Activated CD4-positive, alpha-beta T cell treated with anti-CD3 and anti-CD28 coated beads for 4 hours (primary cell): ENCODE measurements around the gene RPS26.
"Not testable (repeated sequence)": the region's sequence is repeated elsewhere in the genome, so short reads cannot be mapped to it uniquely, and the experiment has no call there.

Experiments used
- DNase-seq, 2 donors: peaks; one replicate each; pipeline ENCODE4 v3.0.0-alpha.2; 2020

RPS26 gene

DNA sequence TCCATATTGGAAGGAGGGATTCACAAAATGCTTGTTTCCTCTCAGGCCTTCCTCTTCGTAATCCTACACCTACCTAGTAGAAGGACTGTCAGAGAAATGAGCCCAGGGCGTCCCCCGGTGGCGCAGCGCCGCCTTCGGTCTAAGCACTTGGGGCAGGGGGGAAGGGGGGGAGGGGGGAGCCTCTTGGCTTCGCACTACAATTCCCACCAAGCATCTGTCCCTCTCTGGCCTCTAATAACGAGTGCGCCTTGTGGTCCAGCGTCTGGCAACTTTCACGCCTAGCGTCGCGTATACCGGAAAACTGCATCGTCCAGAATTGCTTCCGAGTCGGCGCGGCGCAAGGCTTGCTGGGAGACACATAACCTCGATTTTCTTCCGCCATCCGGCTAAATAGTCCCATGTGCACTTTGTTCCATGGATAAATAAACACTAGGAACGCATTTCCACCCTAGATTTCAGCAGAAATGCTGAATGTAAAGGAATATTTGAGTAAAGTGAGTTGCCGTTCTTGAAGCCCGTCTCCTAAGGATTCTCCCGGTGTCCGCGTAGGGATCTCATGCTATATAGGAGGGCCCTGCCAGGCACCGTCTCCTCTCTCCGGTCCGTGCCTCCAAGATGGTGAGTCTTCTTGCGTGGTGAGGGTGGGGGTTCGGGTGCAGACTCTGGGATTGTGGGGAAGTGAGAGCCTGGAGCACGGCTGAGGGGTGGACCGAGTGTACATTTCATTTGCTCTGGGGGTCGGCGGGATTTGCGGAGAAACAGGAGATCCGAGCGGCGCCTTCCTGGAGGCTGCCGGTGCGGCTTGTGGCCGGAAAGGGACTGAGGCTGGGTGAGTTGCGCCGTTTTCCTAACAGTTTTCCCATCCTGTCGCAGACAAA, at the start of gene RPS26:
RPS26 (plus strand) TSS at position 367 of the 878 bp plus-strand sequence; CDS start at position 616, 249 bp downstream.
- peak; percentile 89 to 90 for DNase-seq

DNA sequence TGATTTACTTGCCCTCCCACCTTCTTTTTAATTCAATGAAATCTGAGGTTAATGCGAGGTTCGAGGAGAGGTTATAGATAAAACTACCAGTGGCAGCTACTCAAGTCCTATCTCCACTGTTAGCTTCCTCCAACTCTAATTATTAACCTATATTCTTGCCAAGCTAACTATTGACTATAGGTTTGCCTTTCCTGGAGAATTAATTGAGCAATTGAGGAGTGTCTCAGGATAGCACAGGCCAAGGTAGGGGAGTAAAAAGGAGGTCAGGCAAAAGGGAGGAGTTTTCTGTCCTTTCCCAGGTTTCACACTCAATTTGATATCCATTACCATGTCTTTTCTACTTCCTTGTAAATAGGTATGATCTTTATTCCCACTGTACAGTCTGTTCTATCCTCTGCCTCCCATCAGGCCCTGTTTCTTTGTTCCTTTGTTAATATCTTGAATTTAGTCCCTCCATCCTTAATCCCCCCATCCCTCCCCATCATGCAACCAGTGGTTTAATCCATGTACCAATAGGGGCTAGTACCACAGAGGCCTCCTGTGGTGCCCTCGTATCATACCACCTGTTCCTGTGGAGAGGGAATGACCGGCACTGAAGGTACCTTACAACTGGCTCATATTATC, 48.4 kb upstream of the RPS26 start:
- no peak for DNase-seq

DNA sequence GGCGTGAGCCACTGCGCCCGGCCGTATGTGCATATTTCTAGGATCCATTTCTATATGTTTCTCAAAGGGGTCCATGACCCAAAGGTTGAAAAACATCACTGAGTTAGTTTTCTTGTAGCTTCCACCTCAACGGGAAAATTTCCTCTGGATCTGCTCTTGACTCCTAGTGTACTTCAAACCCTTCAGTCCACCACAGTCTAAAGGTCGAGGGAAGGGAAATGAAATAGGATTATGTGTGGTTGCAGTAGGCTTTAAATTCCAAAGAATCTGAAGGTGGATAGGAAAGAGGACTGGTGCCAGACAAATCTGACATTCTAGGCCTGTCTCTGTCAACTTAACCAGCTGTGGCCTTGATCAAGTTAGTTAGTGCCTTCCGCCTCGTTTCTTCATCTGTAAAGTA, 46.4 kb upstream of the RPS26 start:
- no peak for DNase-seq

DNA sequence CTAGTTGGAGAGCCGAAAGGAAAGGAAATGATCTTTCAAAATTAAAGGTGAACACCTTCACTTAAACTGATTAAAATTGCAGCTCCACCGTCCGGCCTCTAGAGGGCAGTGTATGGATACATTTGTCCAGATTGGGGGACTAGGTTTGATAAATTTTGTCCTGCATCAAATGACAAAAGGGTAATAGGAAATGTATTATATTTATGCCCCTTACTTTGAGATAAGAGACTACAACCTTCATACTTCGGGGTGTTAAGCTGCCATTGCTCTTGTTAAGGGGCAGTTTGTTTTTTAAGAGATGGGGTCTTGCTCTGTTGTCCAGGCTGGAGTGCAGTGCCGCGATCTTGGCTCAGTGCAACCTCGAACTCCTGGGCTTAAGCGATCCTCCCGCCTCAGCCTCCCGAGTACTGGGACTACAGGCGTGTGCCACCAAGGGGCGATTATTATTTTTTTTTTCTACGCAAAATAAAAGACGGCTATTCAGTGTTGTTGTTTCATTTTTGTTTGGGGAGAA, 45.5 kb upstream of the RPS26 start:
- DNase-seq = peak; percentile 62 to 73

DNA sequence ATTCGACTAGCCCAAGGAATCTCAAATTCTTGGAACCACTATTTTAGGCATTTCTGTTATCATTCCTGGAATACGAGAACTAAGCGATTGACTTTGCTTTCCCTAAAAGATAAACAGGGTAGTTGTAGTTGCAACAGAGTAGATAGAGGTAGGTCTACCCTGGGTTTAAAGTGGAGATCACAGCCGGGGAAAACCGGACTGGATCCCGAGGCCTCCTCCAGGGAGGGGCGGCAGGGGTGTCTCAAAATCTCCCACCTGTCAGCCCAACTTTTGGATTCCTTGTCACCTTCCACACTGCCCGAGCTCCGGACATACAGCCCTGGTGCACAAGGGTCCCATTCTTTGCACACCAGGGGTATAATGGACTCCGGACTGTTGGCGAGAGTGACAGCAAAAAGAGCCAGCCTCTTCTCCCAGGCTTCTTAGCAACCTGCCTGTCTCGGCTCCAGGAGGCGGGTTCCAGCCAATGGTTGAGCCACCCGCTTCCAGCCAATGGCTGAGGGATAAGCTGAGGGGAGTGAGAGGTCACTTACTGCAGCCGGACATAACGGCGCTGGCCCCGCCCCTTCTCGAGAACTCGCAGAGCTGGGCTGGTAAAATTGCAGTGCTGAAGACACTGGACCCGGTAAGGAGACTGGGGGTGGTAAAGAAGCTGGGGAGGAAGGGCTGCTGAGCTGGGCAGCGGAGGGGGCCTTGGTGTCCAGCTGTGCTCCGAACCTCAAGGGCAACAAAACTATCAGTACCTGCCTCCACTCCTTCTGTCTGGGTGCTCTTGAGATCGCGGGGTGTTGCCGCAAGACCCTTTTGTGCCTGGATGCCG, 44.8 kb upstream of the RPS26 start, which contains the start of gene SUOX:
SUOX (plus strand) TSS at position 562 of the 820 bp plus-strand sequence. CDS start 4,946 bp downstream, outside the sequence.
- DNase-seq = no peak

DNA sequence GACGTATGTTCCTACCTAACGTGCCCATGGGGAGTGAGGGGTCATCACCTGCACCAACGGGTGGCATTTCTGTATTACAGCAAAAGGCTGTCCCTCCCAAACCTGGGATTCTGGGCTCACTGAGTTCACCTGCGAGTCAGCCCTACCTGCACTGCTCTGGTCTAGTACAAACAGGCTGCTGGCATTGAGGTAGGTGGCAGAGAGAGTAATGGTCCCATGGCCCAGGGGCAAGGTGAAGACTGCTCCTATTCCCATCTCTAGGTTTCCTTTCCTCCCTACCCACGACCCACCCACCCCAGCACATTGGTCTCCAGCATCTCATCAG, 44.2 kb upstream of the RPS26 start:
- no peak for DNase-seq

DNA sequence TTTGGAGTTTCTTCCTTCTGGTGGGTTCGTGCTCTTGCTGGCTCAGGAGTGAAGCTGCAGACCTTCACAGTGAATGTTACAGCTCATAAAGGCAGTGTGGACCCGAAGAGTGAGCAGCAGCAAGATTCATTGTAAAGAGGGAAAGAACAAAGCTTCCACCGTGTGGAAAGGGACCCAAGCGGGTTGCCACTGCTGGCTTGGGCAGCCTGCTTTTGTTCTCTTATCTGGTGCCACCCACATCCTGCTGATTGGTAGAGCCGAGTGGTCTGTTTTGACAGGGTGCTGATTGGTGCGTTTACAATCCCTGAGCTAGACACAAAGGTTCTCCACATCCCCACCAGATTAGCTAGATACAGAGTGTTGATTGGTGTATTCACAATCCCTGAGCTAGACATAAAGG, 42.2 kb upstream of the RPS26 start:
- not testable (repeated sequence) for DNase-seq

DNA sequence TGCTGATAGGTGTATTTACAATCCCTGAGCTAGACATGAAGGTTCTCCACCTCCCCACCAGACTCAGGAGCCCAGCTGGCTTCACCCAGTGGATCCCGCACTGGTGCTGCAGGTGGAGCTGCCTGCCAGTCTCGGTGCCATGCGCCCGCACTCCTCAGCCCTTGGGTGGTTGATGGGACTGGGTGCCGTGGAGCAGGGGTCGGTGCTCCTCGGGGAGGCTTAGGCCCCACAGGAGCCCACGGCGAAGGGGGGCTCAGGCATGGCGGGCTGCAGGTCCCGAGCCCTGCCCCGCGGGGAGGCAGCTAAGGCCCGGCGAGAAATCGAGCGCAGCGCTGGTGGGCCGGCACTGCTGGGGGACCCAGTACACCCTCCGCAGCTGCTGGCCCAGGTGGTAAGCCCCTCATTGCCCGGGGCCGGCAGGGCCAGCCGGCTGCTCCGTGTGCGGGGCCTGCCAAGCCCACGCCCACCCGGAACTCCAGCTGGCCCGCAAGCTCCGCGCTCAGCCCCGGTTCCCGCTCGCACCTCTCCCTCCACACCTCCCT, 41.6 kb upstream of the RPS26 start:
- not testable (repeated sequence) for DNase-seq

DNA sequence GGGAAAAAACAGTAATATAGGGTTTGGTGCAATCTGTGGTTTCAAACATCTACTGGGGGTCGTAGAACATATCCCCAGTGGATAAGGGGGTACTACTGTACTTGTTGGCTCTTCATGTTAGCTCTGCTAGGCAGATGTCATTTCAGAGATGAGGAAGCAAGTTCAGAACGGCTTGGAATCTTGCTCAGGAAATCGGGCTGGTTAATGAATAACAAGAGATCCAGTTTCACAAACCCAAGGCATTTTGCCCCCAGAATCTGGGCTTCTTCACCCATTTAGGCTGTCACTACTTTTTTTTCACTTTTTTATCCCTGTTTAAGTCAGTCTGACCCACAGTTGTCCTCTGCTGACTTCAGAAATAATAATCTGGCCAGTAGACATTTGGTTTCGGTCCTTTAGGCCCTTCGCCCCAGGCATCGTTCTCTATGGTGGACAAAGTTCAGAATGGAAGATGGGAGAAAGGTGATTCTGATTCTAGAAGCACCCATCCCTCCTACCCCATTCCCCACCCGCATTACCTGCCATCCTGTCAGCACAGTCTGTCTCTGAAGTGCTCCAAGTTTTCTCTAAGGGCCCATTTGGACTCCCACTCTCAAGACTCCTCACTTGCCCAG, 40.1 kb upstream of the RPS26 start:
- no peak for DNase-seq

DNA sequence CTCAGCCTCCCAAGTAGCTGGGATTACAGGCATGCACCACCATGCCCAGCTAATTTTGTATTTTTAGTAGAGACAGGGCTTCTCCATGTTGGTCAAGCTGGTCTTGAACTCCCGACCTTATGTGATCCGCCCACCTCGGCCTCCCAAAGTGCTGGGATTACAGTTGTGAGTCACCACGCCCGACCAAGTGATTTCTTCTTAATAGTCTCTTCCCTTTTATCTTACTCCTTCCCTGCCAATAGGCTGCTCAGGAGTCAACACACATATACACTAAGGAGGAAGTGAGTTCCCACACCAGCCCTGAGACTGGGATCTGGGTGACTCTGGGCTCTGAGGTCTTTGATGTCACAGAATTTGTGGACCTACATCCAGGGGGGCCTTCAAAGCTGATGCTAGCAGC, 38.3 kb upstream of the RPS26 start:
- DNase-seq = not testable (repeated sequence)

DNA sequence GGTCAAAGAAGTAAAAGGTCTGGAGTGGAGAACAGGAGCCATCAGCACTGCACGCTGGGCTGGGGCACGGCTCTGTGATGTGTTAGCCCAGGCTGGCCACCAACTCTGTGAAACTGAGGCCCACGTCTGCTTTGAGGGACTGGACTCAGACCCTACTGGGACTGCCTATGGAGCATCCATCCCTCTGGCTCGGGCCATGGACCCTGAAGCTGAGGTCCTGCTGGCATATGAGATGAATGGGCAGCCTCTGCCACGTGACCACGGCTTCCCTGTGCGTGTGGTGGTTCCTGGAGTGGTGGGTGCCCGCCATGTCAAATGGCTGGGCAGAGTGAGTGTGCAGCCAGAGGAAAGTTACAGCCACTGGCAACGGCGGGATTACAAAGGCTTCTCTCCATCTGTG, 37.5 kb upstream of the RPS26 start:
- no peak for DNase-seq

DNA sequence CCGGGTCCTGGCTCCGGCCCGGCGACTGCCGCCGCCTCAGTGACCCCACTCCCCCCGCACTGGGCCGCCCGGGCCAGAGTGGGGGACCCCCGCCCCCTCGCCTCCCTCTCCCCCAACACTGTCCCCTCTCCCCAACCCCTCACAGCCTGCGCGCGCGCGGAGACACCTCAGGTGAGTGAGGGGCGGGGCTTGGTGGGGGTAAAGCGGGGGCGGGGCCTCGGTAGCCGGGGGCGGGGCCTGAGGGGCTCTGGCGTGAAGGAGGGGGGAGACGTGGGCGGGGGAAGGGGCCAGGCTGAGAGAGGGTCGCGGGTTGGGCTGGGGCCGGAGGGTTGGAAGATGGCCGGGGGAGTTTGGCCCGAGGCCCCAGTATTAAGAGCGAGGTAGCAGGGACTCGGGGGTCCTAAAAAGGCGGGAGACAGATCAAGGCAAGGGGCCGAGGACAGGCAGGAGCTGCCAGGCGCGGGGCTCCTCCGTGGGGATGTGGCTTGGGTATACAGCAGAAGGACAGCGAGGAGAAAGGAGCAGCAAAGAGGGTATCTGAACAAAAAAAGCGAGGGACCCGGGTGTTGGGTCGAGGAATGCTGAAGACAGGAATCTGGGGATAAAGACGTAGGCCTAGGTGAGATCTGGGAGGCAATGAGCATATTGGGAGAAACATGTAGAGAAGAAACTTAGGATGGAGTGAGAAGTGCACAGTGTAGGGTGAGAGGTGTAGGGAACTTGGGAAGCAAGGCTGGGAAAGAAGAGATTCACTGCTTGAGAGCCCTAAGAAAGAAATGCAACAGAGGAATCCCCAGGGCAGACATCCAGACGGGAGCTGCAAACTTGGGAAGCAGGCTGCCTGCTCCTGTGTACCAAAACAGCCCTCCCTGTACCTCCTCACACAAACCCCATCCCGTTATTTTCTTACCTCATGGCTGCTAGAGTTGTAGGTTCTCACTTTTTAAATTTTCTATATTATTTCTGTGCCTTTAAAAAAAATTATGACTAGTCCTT, 33.9 kb upstream of the RPS26 start:
- DNase-seq = peak; percentile 78 to 79

DNA sequence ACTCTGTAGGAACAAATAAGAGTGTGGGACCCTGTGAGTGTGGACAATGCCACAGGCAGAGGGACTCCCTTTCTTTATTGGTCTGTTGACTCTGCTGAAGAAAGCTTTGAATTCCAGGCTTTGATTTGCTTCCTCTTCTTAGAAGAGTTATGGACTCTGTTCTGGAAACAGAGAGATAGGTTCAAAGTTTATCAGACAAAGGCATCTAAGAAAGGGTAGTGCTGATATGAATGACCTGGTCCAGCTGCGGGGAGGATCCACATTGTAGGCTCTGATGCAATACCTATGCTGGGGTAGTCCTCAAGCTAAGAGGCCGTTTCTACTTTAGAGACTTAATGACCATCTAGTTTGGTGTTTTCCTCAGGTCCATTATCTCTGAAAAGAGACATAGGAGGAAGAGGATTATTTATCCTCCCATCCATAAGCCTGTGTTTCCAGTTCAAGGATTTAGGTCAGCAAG, 31.6 kb upstream of the RPS26 start:
- DNase-seq = no peak

DNA sequence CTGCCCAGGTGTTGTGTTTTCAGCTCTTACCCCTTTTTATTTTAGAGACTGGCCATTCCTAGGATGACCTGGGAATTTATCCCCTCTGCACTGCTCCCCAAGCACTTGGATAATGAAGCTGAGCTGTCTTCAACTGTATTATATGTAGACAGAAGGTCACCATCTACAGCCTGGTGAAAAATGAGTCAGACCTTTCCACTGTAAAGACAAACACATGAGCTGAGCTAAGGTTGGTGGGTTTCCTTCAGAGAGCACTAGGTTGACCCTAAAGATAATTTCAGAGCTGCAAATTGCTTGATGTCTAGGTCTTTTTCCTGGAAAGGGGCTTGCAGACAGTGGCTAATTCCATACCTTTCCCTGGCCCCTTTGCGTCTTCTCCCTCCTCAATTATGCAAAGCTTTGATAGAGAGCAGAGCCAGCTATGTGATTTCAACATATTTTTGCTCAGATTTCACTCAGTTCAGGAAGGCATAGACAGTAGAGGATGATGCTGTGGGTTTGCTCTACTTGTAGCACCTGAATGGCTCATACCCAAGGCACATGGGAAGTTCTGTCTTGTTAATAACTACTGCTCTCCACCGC, 30.1 kb upstream of the RPS26 start:
- DNase-seq = no peak

DNA sequence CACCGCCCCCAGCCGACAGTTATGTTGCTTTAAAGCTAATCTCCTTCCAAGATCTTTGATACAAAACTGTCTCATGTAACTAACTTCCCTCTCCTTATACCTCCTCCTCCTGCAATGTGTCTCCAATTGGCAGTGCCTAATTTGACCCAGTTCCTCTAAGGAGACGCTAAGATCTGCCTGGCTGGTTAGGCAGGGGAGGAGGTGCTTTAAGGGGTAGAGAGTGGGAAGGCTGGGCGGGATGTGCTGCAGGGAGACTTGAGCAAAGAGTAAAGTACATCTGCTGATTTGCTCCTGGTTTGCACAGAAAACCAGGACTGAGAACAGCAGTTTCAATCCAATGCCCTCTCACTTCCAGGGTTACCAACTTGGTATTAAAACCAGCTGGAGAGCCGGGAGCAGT, 28.2 kb upstream of the RPS26 start:
- DNase-seq = no peak

DNA sequence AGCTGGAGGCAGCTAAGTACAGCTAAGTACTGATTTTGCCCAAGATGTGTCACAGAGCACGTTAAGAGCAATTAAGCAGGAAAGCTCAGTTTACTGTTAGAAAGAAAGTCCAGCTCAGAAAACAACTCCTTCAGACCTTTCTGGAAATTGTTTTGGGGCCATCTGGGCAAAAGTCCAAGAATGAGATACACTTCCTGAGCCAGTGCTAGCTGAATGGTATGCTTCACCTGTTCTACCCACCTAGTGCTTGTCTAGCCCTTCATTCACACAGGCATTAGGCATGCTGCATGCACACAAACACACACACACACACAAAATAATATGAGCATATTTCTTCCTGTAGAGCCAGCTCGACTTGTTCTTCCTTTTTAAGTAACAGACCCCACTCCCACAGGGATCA, 27.5 kb upstream of the RPS26 start:
- no peak for DNase-seq

DNA sequence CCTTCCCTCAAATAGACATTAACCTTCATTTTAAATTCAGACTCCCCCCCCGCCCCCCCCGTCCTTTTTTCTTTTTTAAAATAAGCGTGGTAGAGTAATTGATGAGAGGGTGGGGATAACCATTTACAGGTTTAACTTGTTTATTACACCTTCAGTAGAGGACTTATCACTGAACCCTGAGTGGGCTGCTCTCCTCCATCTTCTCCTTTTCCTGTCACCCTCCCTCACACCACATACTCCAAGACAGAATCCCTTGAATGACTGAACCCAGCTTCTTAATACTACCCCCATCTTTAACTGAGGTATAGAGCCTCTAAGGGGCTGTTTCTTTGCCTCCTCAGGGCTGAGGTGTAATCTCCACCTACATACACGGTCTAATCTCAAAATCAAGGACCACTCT, 24.5 kb upstream of the RPS26 start:
- no peak for DNase-seq

DNA sequence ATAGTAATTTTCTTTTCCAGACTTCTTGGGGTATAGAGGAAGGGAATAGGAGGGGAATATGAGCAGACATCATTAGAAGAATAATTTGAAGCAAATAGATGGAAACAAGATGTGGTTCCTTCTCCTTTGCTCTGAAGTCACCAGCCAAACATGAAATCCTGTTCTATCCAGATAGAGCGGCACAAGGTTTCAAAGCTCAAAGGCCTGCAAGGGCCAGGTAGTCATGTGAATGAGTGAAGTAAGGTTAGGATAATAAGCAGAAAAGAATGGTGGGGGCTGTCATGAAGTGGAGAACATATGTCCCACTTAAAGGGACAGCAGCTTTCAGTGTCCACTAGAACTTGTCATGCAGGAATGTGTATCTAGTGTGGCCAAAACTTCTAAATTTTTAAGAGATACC, 23.4 kb upstream of the RPS26 start:
- no peak for DNase-seq

DNA sequence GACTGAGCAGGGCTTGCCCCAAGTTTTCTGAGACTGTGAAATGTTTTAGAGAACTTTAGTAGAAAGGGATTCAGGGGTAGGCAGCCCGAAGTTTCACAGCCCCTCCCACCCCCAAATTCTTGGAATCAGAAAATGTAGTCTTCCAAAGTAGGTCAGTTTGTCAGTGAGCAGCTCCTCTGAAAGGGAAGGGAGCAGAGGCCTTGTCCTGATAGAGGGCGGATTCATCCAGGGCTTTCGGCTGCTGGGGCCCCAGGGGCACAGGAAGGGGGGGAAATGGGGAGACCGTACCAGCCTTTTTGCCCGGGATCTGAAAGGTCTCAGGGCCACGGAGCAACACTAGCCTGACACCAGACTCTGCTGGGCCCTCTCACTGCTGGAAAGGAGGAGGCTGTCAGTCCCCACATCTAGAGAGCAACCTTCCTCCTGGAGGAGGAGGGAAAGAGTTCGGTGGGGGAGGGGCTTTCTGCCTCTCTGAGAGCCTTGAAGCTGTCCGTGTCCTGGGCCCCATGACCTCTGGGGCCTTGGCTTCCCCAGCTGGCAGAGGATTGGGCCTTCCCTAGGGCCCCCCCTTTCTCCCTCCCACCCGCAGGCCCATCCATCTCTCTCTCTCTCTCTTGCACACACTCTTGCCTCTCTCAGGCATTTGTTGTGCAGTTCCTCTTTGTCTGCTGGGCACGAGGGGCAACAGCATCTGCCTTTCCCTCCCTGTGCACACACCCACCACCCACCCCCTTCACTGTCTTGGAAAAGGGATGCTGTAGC, 21.1 kb upstream of the RPS26 start, which contains the start of gene IKZF4:
IKZF4 (plus strand) TSS at position 621 of the 762 bp plus-strand sequence. CDS start 451 bp downstream, outside the sequence.
- peak in 1 of 2 donors; percentile 14 for DNase-seq
